ENCODE results near the gene METTL26.

Gene METTL26

GRCh38 chr16:674968-675883, 39.1 kb upstream of the METTL26 start, which contains the start of gene RHBDL1:
Gene RHBDL1, plus strand, starts transcription at chr16:675671. Its CDS starts 120 bp downstream, at chr16:675791.
- DNase-seq (ENCODE audit: low read depth) = no peak

GRCh38 chr16:674214-674881, 38.2 kb upstream of the METTL26 start:
- DNase-seq (ENCODE audit: low read depth) = no peak

GRCh38 chr16:673399-673991, 37.4 kb upstream of the METTL26 start:
- DNase-seq (ENCODE audit: low read depth) = no peak

- no peak for DNase-seq (ENCODE audit: low read depth)
These were observed 36.7 kb upstream of the METTL26 start for GRCh38 chr16:672851-673250.

GRCh38 chr16:672371-672770, 36.3 kb upstream of the METTL26 start:
- DNase-seq (ENCODE audit: low read depth) = no peak

- DNase-seq (ENCODE audit: low read depth) = no peak
These were observed 35.4 kb upstream of the METTL26 start for GRCh38 chr16:671353-672131.

GRCh38 chr16:670485-671352, 34.6 kb upstream of the METTL26 start:
- no peak for DNase-seq (ENCODE audit: low read depth)

- no peak for DNase-seq (ENCODE audit: low read depth)
These were observed 33.6 kb upstream of the METTL26 start for GRCh38 chr16:669666-670065.

- no peak for DNase-seq (ENCODE audit: low read depth)
These were observed 32.5 kb upstream of the METTL26 start for GRCh38 chr16:668519-669171.

GRCh38 chr16:667780-668518, 31.8 kb upstream of the METTL26 start, which contains the start of gene RHOT2:
Gene RHOT2, plus strand, starts transcription at chr16:668132. Its CDS starts 68 bp downstream, at chr16:668200.
- DNase-seq (ENCODE audit: low read depth) = peak; percentile 72

- DNase-seq (ENCODE audit: low read depth) = no peak
These were observed 31.1 kb upstream of the METTL26 start for GRCh38 chr16:667113-667779.

GRCh38 chr16:666572-666971, 30.5 kb upstream of the METTL26 start:
- no peak for DNase-seq (ENCODE audit: low read depth)

GRCh38 chr16:662597-662996, 26.5 kb upstream of the METTL26 start:
- no peak for DNase-seq (ENCODE audit: low read depth)

GRCh38 chr16:662095-662494, 26.0 kb upstream of the METTL26 start:
- DNase-seq (ENCODE audit: low read depth) = no peak

- no peak for DNase-seq (ENCODE audit: low read depth)
These were observed 25.2 kb upstream of the METTL26 start for GRCh38 chr16:661184-661821.

GRCh38 chr16:660459-661183, 24.5 kb upstream of the METTL26 start:
- DNase-seq (ENCODE audit: low read depth) = peak; percentile 81

- no peak for DNase-seq (ENCODE audit: low read depth)
These were observed 24.0 kb upstream of the METTL26 start for GRCh38 chr16:660132-660458.

GRCh38 chr16:659618-660017, 23.5 kb upstream of the METTL26 start:
- no peak for DNase-seq (ENCODE audit: low read depth)
